ENCODE results near the gene ARFGEF3.

The ARFGEF3 gene

GRCh38 chr6:138292482-138292881 is 130.7 kb downstream of the ARFGEF3 start:
- FAIRE-seq: no peak
- no peak for DNase-seq (ENCODE audit: extremely low spot score, insufficient read length, low read depth)

- no peak for FAIRE-seq
- DNase-seq (ENCODE audit: extremely low spot score, insufficient read length, low read depth): no peak
These were observed 132.0 kb downstream of the ARFGEF3 start for GRCh38 chr6:138293428-138294395.

- FAIRE-seq: no peak
- DNase-seq (ENCODE audit: extremely low spot score, insufficient read length, low read depth): no peak
These were observed 134.6 kb downstream of the ARFGEF3 start for GRCh38 chr6:138296381-138296780.

- FAIRE-seq: no peak
These were observed 135.0 kb downstream of the ARFGEF3 start for GRCh38 chr6:138296786-138297185.

GRCh38 chr6:138297761-138298298 is 136.1 kb downstream of the ARFGEF3 start:
- DNase-seq (ENCODE audit: extremely low spot score, insufficient read length, low read depth): no peak

More at GRCh38 chr6:138296786-138297185, 135.0 kb downstream of the ARFGEF3 start:
- no peak for DNase-seq (ENCODE audit: extremely low spot score, insufficient read length, low read depth)

GRCh38 chr6:138300469-138300868 is 138.7 kb downstream of the ARFGEF3 start:
- FAIRE-seq: no peak

More at GRCh38 chr6:138297761-138298298, 136.1 kb downstream of the ARFGEF3 start:
- no peak for FAIRE-seq

GRCh38 chr6:138302554-138302953 is 140.8 kb downstream of the ARFGEF3 start:
- FAIRE-seq: no peak
- DNase-seq (ENCODE audit: extremely low spot score, insufficient read length, low read depth): no peak

More at GRCh38 chr6:138300469-138300868, 138.7 kb downstream of the ARFGEF3 start:
- DNase-seq (ENCODE audit: extremely low spot score, insufficient read length, low read depth): no peak

GRCh38 chr6:138307352-138307751 is 145.6 kb downstream of the ARFGEF3 start:
- FAIRE-seq (no peak), DNase-seq (ENCODE audit: extremely low spot score, insufficient read length, low read depth) (no peak)

- DNase-seq (ENCODE audit: extremely low spot score, insufficient read length, low read depth) (no peak), FAIRE-seq (no peak)
These were observed 146.3 kb downstream of the ARFGEF3 start for GRCh38 chr6:138307816-138308730.

- FAIRE-seq: no peak
- DNase-seq (ENCODE audit: extremely low spot score, insufficient read length, low read depth): no peak
These were observed 147.0 kb downstream of the ARFGEF3 start for GRCh38 chr6:138308731-138309110.

- DNase-seq (ENCODE audit: extremely low spot score, insufficient read length, low read depth): no peak
- no peak for FAIRE-seq
These were observed 148.0 kb downstream of the ARFGEF3 start for GRCh38 chr6:138309695-138310094.

- DNase-seq (ENCODE audit: extremely low spot score, insufficient read length, low read depth): no peak
- FAIRE-seq: no peak
These were observed 148.6 kb downstream of the ARFGEF3 start for GRCh38 chr6:138310294-138310693.

GRCh38 chr6:138310821-138311220 is 149.1 kb downstream of the ARFGEF3 start:
- FAIRE-seq: no peak

GRCh38 chr6:138311268-138311667 is 149.5 kb downstream of the ARFGEF3 start:
- FAIRE-seq (no peak), DNase-seq (ENCODE audit: extremely low spot score, insufficient read length, low read depth) (no peak)

More at GRCh38 chr6:138310821-138311220, 149.1 kb downstream of the ARFGEF3 start:
- no peak for DNase-seq (ENCODE audit: extremely low spot score, insufficient read length, low read depth)

GRCh38 chr6:138318741-138319375 is 157.1 kb downstream of the ARFGEF3 start:
- DNase-seq (ENCODE audit: extremely low spot score, insufficient read length, low read depth) (no peak), FAIRE-seq (no peak)

- DNase-seq (ENCODE audit: extremely low spot score, insufficient read length, low read depth) (no peak), FAIRE-seq (no peak)
These were observed 160.2 kb downstream of the ARFGEF3 start for GRCh38 chr6:138321934-138322333.

GRCh38 chr6:138323821-138324220 is 162.1 kb downstream of the ARFGEF3 start:
- FAIRE-seq (no peak), DNase-seq (ENCODE audit: extremely low spot score, insufficient read length, low read depth) (no peak)

- FAIRE-seq: no peak
- DNase-seq (ENCODE audit: extremely low spot score, insufficient read length, low read depth): no peak
These were observed 166.5 kb downstream of the ARFGEF3 start for GRCh38 chr6:138328210-138328609.

- DNase-seq (ENCODE audit: extremely low spot score, insufficient read length, low read depth) (no peak), FAIRE-seq (no peak)
These were observed 169.0 kb downstream of the ARFGEF3 start for GRCh38 chr6:138330763-138331162.

GRCh38 chr6:138331444-138331843 is 169.7 kb downstream of the ARFGEF3 start:
- FAIRE-seq (no peak), DNase-seq (ENCODE audit: extremely low spot score, insufficient read length, low read depth) (no peak)
